ENCODE results near the gene PGM2L1. TPM values are rescaled to one million over a fixed set of nuclear protein-coding genes. Genes with fewer than 3 reads are reported as not detected.
A peak's percentile ranks its signal among the peaks of the same experiment; 100 is the strongest.
"Not testable (repeated sequence)": the region's sequence is repeated elsewhere in the genome, so short reads cannot be mapped to it uniquely, and the experiment has no call there.

The PGM2L1 gene
- polyA plus RNA-seq, 3 donors, result 3.3 to 3.7 (median 3.6) TPM

GRCh38 chr11:74341921-74342320 is 56.3 kb downstream of the PGM2L1 start:
- no peak for DNase-seq (ENCODE audit: low read depth in 3 of 3, low spot score in 2 of 3)

GRCh38 chr11:74339619-74340018 is 58.6 kb downstream of the PGM2L1 start:
- no peak for DNase-seq (ENCODE audit: low read depth in 3 of 3, low spot score in 2 of 3)

GRCh38 chr11:74338963-74339362 is 59.3 kb downstream of the PGM2L1 start:
- no peak for DNase-seq (ENCODE audit: low read depth in 3 of 3, low spot score in 2 of 3)

GRCh38 chr11:74333193-74333592 is 65.0 kb downstream of the PGM2L1 start:
- no peak for DNase-seq (ENCODE audit: low read depth in 3 of 3, low spot score in 2 of 3)

GRCh38 chr11:74332291-74332690 is 65.9 kb downstream of the PGM2L1 start:
- no peak for DNase-seq (ENCODE audit: low read depth in 3 of 3, low spot score in 2 of 3)

DNA sequence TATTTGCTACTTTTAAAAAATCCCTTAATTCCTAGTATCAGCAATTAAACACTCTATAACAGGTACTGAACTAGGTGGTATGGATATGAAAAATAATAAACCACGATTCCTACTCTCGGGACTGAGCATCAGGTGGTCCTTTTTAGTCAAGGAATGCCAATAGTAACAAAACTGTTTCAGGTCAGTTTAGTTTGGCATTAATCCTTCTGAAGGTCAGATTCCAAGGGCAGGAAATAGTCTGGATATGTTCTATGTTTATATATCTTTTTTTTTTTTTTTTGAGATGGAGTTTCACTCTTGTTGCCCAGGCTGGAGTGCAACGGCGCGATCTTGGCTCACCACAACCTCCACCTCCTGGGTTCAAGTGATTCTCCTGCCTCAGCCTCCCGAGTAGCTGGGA is 67.2 kb downstream of the PGM2L1 start:
- not testable (repeated sequence) for DNase-seq (ENCODE audit: low read depth in 3 of 3, low spot score in 2 of 3)

- DNase-seq (ENCODE audit: low read depth in 3 of 3, low spot score in 2 of 3), result no peak
These were observed 68.0 kb downstream of the PGM2L1 start for GRCh38 chr11:74330075-74330858.

GRCh38 chr11:74327076-74327475 is 71.2 kb downstream of the PGM2L1 start:
- no peak for DNase-seq (ENCODE audit: low read depth in 3 of 3, low spot score in 2 of 3)

GRCh38 chr11:74326665-74327064 is 71.6 kb downstream of the PGM2L1 start:
- DNase-seq (ENCODE audit: low read depth in 3 of 3, low spot score in 2 of 3), result no peak

- DNase-seq (ENCODE audit: low read depth in 3 of 3, low spot score in 2 of 3), result no peak
These were observed 72.3 kb downstream of the PGM2L1 start for GRCh38 chr11:74325649-74326645.

DNA sequence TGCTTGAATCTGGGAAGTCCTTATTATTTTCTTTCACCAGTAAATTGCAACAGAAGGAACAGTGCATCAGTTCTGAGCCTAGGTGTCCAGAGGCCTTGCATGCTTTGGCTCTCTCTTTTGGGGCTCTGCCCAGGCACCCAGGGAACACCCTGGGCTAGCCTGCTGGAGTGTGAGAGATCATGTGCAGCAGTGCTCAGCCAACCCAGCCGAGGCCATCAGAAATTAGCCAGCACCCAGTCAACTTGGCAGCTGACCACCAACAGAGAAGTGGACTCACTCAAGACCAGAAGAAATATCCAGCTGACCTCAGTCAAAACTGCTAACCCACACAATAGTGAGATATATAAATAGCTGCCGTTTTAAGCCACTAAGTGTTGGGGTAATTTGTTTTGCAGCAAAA is 75.6 kb downstream of the PGM2L1 start:
- no peak for DNase-seq (ENCODE audit: low read depth in 3 of 3, low spot score in 2 of 3)

GRCh38 chr11:74321487-74322188 is 76.6 kb downstream of the PGM2L1 start:
- no peak for DNase-seq (ENCODE audit: low read depth in 3 of 3, low spot score in 2 of 3)

GRCh38 chr11:74320538-74320937 is 77.7 kb downstream of the PGM2L1 start:
- no peak for DNase-seq (ENCODE audit: low read depth in 3 of 3, low spot score in 2 of 3)

DNA sequence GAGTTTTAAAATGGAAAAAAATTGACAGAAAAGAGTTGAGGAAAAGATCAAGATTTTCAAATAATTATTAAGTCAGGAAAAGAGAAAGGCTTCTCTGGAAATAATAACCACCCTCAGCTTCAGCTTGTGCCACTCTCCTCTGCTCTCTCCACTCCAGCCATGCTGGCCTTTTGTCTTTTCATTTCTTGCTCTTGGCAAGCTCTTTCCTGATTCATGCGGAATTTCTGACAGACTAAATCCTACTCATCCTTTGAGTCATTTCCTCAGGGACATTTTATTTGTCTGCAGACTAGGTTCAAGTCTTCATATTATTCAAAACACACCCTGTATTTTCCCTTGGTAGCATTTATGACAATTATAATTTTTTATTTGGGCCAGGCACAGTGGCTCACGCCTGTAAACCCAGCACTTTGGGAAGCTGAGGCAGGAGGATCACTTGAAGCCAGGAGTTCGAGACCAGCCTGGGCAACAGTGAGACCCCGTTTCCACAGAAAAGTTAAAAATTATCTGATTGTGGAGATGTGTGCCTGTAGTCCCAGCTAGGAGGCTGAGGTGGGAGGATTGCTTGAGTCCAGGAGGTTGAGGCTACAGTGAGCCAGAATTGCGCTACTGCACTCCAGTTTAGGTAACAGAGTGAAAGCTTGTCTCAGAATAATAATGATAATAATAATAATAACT is 79.0 kb downstream of the PGM2L1 start:
- no peak for DNase-seq (ENCODE audit: low read depth in 3 of 3, low spot score in 2 of 3)

- no peak for DNase-seq (ENCODE audit: low read depth in 3 of 3, low spot score in 2 of 3)
These were observed 79.8 kb downstream of the PGM2L1 start for GRCh38 chr11:74318241-74318932.

DNA sequence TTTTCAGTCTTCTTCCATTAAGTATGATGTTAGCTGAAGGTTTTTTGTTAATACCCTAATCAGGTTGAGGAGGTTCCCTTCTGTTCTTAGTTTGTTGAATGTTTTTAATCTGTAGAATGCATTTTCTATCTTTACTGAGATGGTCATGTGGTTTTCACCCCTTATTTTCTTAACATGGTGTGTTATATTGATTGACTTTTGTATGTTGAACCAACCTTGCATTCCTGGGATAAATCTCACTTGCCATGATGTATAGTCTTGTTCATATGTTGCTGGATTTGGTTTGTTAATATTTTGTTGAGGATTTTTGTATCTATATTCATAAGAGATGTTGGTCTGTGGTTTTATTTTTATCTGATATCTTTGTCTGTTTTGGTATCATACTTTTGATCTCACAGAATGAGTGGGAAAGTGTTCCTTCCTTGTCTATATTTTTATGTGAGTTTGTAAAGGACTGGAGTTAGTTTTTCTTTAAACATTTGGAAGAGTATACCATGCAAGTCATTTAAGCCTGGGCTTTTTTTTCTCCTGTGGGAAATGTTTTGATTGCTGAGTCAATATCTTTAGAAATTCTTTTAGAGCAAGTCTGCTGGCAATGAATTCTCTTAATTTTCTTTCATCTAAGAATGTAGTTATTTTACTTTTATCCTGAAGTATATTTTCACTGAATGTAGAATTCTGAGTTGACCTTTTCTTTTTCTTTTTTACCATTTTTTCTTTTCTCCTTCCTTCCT is 81.3 kb downstream of the PGM2L1 start:
- no peak for DNase-seq (ENCODE audit: low read depth in 3 of 3, low spot score in 2 of 3)

DNA sequence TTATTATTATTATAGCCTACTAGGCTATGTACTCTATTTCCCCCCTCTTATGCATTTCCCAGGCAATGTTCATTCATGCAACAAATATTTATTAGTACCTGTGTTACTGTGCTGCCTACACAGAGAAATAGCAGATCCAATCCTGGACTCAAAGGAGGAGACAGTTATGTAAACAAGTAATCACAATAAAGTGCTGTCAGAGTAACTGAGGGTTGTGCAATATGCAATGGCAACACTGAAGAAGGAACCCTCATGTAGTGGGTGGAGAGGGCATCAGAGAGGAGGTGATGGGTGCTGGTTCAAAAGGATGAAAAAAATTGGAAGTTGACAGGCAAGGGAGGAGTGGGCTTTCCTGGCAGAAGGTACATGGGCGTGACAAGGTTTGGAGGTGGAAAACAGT is 85.9 kb downstream of the PGM2L1 start:
- DNase-seq (ENCODE audit: low read depth in 3 of 3, low spot score in 2 of 3), result no peak

GRCh38 chr11:74311352-74311926 is 86.8 kb downstream of the PGM2L1 start, which contains the start of gene P4HA3:
Gene P4HA3 (minus strand): TSS chr11:74311640. CDS start chr11:74311611, 29 bp downstream.
- peak in 1 of 3 donors; percentile 15 for DNase-seq (ENCODE audit: low read depth in 3 of 3, low spot score in 2 of 3)

GRCh38 chr11:74310857-74311256 is 87.4 kb downstream of the PGM2L1 start:
- DNase-seq (ENCODE audit: low read depth in 3 of 3, low spot score in 2 of 3), result no peak
